Motor neuron (in vitro differentiated cells): ENCODE data around the gene RAB31. TPM values are rescaled to one million over a fixed set of nuclear protein-coding genes. Genes with fewer than 3 reads are reported as not detected.
A peak's percentile ranks its signal among the peaks of the same experiment; 100 is the strongest.

Source experiments
- ATAC-seq, 8 experiments: fragments of 200-7000 bp; cut with Tn5 transposase; replicated peaks in 6 of 8; 2 replicates each; pipeline ENCODE4 v1.8.0; 2021; ENCODE audit warnings: mild to moderate bottlenecking in 8 of 8, moderate library complexity in 8 of 8
- H3K27ac ChIP-seq, 2 donors: fragments of 250-450 bp; sonication (Bioruptor Pico); 2 replicates each; pipeline ENCODE4 v1.9.0; 2021; ENCODE audit warnings: antibody characterized with exemption in 2 of 2, mild to moderate bottlenecking in 2 of 2, moderate library complexity in 1 of 2
- H3K4me1 ChIP-seq, 2 donors: fragments of 250-450 bp; sonication (Bioruptor Pico); replicated peaks in 1 of 2; 2 replicates each; pipeline ENCODE4 v1.6.1; 2021; ENCODE audit warnings: antibody characterized with exemption in 2 of 2, mild to moderate bottlenecking in 2 of 2, moderate library complexity in 1 of 2
- H3K4me3 ChIP-seq, 5 donors: fragments of 250-450 bp; sonication (Bioruptor Pico); 2 replicates each; pipeline ENCODE4 v1.9.0; 2021; ENCODE audit warnings: antibody characterized with exemption in 5 of 5, mild to moderate bottlenecking in 5 of 5, moderate library complexity in 4 of 5
- WGBS, 10 experiments: fragments of 450-650 bp; shearing (Covaris generic); methylation state at CpG; one replicate each; pipeline ENCODE4 v1.0.0; 2022; 5-methylcytosine and 5-hydroxymethylcytosine counted together
- in situ Hi-C, 9 experiments: fragments of 400-800 bp; cut with MboI; loops; one replicate each; pipeline ENCODE4 v1.15.0; 2021; ENCODE audit warnings: low sequenced_read_pairs in 9 of 9, low pct_unique_long_range_greater_than_20kb in 2 of 9; ENCODE audit not compliant: unreplicated experiment in 9 of 9
- total RNA-seq, 8 experiments: library from RNA; unstranded; fragments of 300-600 nt; gene quantifications; 2 replicates each; pipeline versions ENCODE4 v1.2.3 to v1.2.4, GENCODE V29; 2022

RAB31 gene
- total RNA-seq, 8 experiments from 2014 or later = 2.8 to 55.2 (median 21.1) TPM

DNA sequence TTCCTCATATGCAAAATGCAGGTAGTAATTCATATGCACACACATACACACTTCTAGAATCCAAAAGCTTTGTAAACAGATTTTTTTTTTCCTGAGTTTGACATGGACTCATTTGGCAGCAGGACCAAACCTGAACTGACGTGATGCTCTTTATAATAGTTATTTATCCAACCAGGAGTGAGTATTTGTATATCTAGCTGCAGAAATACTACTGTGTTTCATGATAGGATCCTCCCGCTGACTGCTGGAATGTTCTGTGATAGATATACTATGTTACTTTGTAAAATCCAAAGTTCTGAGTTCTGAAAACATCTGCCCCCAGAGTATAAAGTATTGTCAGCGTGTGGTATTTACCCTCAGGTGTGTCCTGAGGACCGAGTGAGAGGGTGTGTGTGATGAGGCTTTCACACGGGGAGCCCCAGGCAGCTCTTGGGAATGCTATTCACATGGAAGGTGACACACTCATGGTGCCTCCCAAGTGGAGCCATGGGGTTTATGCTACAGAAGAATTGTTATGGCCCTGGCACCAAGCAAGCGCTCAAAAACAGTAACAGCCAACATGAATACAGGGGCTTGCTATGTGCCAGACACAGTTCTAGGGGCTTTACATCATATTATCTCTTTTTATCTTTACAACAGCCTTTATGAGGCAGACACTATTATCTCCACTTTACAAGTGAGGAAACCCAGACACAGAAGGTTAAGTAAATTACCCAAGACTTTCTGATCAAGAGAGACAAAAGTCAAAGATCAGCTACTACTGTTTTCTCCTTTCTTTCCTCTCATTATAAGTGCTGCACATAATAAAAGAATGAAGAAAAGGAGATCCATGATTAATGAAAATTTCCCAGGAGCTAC is 161.0 kb downstream of the RAB31 start:
- in situ Hi-C loops = no loop called here
- Histone ChIP-seq H3K4me1 (peaks cover 14 to 17% of the 10 kb centered on the region in 2 donors), H3K27ac (no peak overlapping the region), H3K4me3 (no peak overlapping the region)
- no peak for ATAC-seq
- 55 to 100% (median 88%) methylated on average over 1 to 6 of the region's 6 CpGs; no CpG with 5 or more reads in 1 of the 10 experiments for WGBS, 10 experiments

DNA sequence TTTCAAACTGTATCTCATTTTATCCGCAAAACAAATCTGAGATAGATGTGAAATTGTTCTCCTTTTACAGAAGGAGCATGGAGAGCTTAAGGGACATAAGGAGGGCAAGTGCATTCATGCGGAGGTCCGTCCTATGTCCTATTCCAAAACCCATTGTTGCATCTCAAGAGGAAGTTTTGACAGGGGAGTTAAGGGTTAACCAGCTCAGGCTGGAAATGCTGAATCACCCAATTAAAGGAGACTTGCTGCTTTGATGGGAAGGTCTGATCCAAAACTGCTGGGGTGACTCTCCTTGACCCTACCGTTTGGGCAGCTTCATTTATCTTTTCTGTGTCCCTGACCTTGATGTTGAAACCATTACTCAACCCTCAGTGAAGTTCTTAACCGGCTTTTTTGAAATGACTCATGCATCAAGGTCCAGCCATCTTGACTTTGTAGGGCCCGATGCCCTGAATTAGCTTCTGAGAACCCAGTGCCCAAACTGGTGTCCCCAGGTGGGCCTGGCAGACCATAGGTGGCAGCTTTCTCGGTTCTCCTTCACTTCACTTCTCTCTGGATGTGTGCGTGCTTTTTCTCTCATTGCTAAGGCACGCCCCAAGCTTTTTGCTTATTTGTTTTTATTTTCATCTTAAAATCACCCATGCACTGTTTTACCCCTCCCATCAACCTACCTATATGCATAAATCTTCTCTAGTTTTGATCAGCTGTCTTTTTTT is 161.8 kb downstream of the RAB31 start:
- peak in 4 of 8 experiments; percentile 23 to 84 (median 54) for ATAC-seq
- in situ Hi-C loops = no loop called here
- WGBS, 10 experiments = 42 to 95% (median 66%) methylated on average over 1 to 8 of the region's 9 CpGs

GRCh38 chr18:9870431-9871008 is 162.4 kb downstream of the RAB31 start:
- peak in 2 of 8 experiments; percentile 32 to 36 for ATAC-seq
- H3K4me3 ChIP-seq = no peak overlapping the region
- 25 to 76% (median 46%) methylated on average over 1 to 4 of the region's 4 CpGs; no CpG with 5 or more reads in 2 of the 10 experiments for WGBS, 10 experiments
- no peak overlapping the region for H3K27ac ChIP-seq
- in situ Hi-C loops = no loop called here
- peaks cover 14 to 17% of the 10 kb centered on the region in 2 donors for H3K4me1 ChIP-seq

More for the DNA sequence above, 161.8 kb downstream of the RAB31 start:
- Histone ChIP-seq H3K27ac (no peak overlapping the region), H3K4me3 (no peak overlapping the region), H3K4me1 (peaks cover 14 to 17% of the 10 kb centered on the region in 2 donors)

- in situ Hi-C loops = no loop called here
- WGBS, 10 experiments = 56 to 94% (median 84%) methylated on average over 1 to 6 of the region's 6 CpGs; no CpG with 5 or more reads in 2 of the 10 experiments
- H3K27ac ChIP-seq = no peak overlapping the region
- peak in 2 of 8 experiments; percentile 29 to 39 for ATAC-seq
- H3K4me3 ChIP-seq = no peak overlapping the region
- H3K4me1 ChIP-seq = peaks cover 14 to 17% of the 10 kb centered on the region in 2 donors
These were observed 163.2 kb downstream of the RAB31 start for GRCh38 chr18:9871244-9871746.

DNA sequence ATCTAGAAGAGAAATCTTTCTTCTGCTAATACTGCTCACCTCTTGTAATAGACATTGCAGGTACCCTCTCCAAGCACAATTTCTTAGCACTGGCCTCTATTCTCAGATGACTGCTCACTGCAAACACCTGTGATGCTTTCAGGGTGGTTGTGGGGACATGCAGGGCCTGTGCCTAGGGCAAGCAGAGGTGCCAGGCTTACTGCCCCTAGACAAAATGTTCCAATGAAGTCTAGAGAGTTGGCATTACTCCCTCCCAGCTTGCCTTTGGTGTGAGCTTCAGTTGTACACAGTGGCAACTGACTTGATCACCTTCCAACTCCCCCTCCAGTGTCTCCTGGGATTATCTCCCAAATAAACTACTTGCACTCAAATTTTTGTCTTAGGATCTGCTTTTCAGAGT is 164.7 kb downstream of the RAB31 start:
- Histone ChIP-seq H3K27ac (no peak overlapping the region), H3K4me1 (peaks cover 14 to 17% of the 10 kb centered on the region in 2 donors), H3K4me3 (no peak overlapping the region)
- in situ Hi-C loops = no loop called here
- no peak for ATAC-seq

DNA sequence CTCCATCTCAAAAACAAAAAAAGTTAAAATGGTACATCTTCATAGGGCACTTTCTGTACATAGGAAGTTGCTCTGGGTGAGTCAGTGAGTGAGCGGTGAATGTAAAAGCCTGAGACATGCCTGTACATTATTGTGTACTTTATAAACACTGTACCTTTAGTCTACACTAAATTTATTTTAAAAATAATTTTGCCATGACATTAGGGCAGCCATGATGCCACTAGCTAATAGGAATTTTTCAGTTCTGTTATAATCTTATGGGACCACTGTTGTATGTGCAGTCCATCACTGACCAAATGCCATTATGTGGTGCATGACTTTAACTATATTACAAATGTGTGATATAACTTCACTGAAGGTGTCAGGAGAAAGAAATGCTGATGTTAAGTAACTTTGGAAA is 166.6 kb downstream of the RAB31 start:
- no peak overlapping the region for H3K4me3 ChIP-seq
- WGBS, 10 experiments = 100% methylated on average over 1 of the region's 1 CpG; no CpG with 5 or more reads in 6 of the 10 experiments
- no peak overlapping the region for H3K27ac ChIP-seq
- in situ Hi-C loops = no loop called here
- no peak for ATAC-seq
- peaks cover 10 to 14% of the 10 kb centered on the region in 2 donors for H3K4me1 ChIP-seq

DNA sequence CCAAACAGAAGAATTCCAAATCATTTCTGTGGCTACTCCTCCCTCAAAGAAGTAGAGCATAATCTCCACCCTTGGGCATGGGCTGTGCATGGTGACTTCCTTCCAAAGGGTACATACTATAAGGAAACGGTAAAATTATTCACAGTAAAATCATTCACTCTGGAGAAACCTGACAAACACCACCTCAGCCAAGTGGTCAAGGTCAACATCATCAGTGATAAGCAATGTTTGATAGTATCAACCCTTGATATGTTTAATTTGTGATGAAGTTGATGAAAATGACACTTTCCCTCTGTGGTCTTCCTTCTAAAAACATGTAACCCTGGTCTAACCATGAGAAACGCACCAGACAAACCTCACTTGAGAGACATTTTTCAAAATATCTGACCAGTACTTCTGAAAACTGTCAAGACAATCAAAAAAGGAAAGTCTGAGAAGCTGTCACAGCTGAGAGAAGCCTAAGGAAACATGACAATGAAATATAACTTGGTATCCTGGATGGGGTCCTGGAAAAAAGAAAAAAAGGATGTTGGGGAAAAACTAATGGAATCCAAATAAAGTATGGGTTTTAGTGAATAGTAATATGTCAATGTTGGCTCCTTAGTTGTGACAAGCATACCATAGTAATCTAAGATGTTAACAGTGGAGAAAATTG is 168.2 kb downstream of the RAB31 start:
- in situ Hi-C loops = no loop called here
- ATAC-seq = no peak
- WGBS, 10 experiments = 84 to 100% (median 94%) methylated on average over 1 to 2 of the region's 2 CpGs; no CpG with 5 or more reads in 2 of the 10 experiments
- no peak overlapping the region for H3K27ac ChIP-seq
- no peak overlapping the region for H3K4me3 ChIP-seq
- H3K4me1 ChIP-seq = peaks cover 0 to under 1% of the 10 kb centered on the region in 2 donors

- Histone ChIP-seq H3K4me1 (no peaks in the 10 kb centered on the region), H3K27ac (no peak overlapping the region), H3K4me3 (no peak overlapping the region)
- ATAC-seq = peak in 4 of 8 experiments; percentile 40 to 98 (median 86)
- in situ Hi-C loops = no loop called here
- 0 to 95% (median 77%) methylated on average over 3 to 9 of the region's 9 CpGs for WGBS, 10 experiments
These were observed 169.0 kb downstream of the RAB31 start for GRCh38 chr18:9876867-9877654.

- Histone ChIP-seq H3K4me3 (no peak overlapping the region), H3K27ac (no peak overlapping the region), H3K4me1 (no peaks in the 10 kb centered on the region)
- no peak for ATAC-seq
- in situ Hi-C loops = no loop called here
These were observed 169.5 kb downstream of the RAB31 start for GRCh38 chr18:9877655-9878014.

DNA sequence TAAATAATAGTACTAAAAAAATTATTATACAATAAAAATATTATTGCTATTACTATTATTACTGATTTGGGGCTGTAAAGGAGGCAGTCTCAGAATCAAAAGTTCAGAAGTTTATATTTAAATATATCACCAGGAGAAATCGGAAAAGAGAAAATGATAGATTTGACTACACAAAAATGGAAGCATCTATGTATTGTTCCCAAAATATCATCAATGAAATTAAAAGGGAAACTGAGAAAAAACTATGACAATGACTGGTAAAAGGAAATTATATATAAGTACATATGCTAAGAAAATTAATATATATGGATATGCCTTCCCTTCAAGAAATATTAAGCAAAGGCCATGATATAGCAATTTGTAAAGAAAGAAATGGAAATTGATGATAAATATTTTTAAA is 170.0 kb downstream of the RAB31 start:
- no peaks in the 10 kb centered on the region for H3K4me1 ChIP-seq
- H3K4me3 ChIP-seq = no peak overlapping the region
- no peak for ATAC-seq
- WGBS, 10 experiments = 83 to 100% (median 95%) methylated on average over 1 of the region's 1 CpG; no CpG with 5 or more reads in 1 of the 10 experiments
- in situ Hi-C loops = no loop called here
- no peak overlapping the region for H3K27ac ChIP-seq

- no peak for ATAC-seq
- H3K4me1 ChIP-seq = no peaks in the 10 kb centered on the region
- no peak overlapping the region for H3K4me3 ChIP-seq
- 81 to 100% (median 90%) methylated on average over 1 to 6 of the region's 6 CpGs for WGBS, 10 experiments
- H3K27ac ChIP-seq = no peak overlapping the region
- in situ Hi-C loops = no loop called here
These were observed 170.7 kb downstream of the RAB31 start for GRCh38 chr18:9878783-9879242.

DNA sequence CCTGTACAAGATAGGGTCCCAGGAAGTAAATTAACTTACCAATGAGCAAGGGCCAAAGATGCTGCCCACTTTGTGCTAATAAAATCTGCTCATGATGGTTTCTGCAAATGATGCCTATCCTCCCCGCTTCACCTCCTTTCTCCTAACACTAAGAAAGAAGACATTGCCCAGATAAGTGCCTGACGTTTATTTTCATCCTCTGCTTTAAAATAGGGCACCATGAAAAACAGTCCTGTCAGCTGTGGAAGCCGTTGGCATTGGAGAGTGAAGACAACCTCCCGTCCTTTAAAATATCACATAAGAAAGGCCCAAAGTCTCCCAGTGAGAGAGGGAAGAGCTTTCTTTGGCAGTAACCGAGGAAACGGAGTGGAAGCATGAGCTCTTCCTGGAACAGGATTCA is 176.0 kb downstream of the RAB31 start:
- H3K4me3 ChIP-seq = no peak overlapping the region
- no peak overlapping the region for H3K27ac ChIP-seq
- in situ Hi-C loops = no loop called here
- no peak for ATAC-seq
- H3K4me1 ChIP-seq = no peaks in the 10 kb centered on the region
- 0 to 100% (median 77%) methylated on average over 1 to 6 of the region's 6 CpGs for WGBS, 10 experiments
